ENCODE data around the gene SLC15A4.

SLC15A4 gene

DNA sequence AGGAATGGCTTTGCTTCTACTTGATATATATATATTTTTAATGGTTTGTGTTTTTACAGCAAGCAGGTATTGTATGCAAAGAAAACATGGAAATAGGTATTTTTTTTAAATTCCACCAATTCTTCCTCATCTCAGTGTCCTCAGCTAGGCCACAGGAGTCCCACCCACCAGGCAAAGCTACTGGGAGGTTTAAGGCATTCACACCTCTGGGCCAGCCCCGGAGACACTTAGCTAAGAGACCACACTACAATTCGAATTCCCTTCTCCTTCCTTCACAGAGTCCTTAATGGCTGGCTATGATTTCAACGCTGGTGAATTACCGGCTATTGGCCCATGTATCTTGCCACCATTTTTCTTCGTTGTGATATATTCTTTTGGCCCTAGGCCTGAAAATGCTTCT, 71.4 kb downstream of the SLC15A4 start:
- TF ChIP-seq OSR1 (CRISPR knock-in tag; IDR thresholded peaks at IDR 0.05) (no peak), ISL1 (CRISPR knock-in tag; IDR thresholded peaks at IDR 0.05) (no peak), ESRRG (CRISPR knock-in tag; IDR thresholded peaks at IDR 0.05) (no peak), ZNF565 (CRISPR knock-in tag; conservative IDR thresholded peaks at IDR 0.05; ENCODE audit: low read depth) (no peak), CREB5 (CRISPR knock-in tag; IDR thresholded peaks at IDR 0.05; ENCODE audit: low read depth) (no peak), PATZ1 (CRISPR knock-in tag; IDR thresholded peaks at IDR 0.05; ENCODE audit: borderline replicate concordance) (no peak), RARB (CRISPR knock-in tag; IDR thresholded peaks at IDR 0.05) (no peak), GLIS3 (CRISPR knock-in tag; IDR thresholded peaks at IDR 0.05) (no peak), PPARA (CRISPR knock-in tag; IDR thresholded peaks at IDR 0.05; ENCODE audit: borderline replicate concordance) (no peak), ZNF8 (CRISPR knock-in tag; IDR thresholded peaks at IDR 0.05) (no peak), TOX (CRISPR knock-in tag; IDR thresholded peaks at IDR 0.05; ENCODE audit: borderline replicate concordance) (no peak), ZFP3 (CRISPR knock-in tag; IDR thresholded peaks at IDR 0.05) (no peak), ZFP30 (CRISPR knock-in tag; IDR thresholded peaks at IDR 0.05) (no peak), BACH2 (CRISPR knock-in tag; IDR thresholded peaks at IDR 0.05; ENCODE audit: borderline replicate concordance) (no peak), ZC3H10 (CRISPR knock-in tag; IDR thresholded peaks at IDR 0.05) (no peak), ARNTL (CRISPR knock-in tag; IDR thresholded peaks at IDR 0.05; ENCODE audit: borderline replicate concordance, low read depth) (no peak), CSDC2 (CRISPR knock-in tag; IDR thresholded peaks at IDR 0.05) (no peak), TCF4 (CRISPR knock-in tag; IDR thresholded peaks at IDR 0.05; ENCODE audit: borderline replicate concordance) (no peak)
- TF ChIP-seq, protein P1, sequence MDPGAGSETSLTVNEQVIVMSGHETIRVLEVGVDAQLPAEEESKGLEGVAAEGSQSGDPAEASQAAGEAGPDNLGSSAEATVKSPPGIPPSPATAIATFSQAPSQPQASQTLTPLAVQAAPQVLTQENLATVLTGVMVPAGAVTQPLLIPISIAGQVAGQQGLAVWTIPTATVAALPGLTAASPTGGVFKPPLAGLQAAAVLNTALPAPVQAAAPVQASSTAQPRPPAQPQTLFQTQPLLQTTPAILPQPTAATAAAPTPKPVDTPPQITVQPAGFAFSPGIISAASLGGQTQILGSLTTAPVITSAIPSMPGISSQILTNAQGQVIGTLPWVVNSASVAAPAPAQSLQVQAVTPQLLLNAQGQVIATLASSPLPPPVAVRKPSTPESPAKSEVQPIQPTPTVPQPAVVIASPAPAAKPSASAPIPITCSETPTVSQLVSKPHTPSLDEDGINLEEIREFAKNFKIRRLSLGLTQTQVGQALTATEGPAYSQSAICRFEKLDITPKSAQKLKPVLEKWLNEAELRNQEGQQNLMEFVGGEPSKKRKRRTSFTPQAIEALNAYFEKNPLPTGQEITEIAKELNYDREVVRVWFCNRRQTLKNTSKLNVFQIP (CRISPR knock-in tag; IDR thresholded peaks at IDR 0.05; ENCODE audit: borderline replicate concordance, low read depth) = no peak
- no peak for ATAC-seq

- ATAC-seq = no peak
Measured at GRCh38 chr12:128747441-128747840, 76.3 kb downstream of the SLC15A4 start.

More at GRCh38 chr12:128747441-128747840, 76.3 kb downstream of the SLC15A4 start:
- TF ChIP-seq ESRRG (CRISPR knock-in tag; IDR thresholded peaks at IDR 0.05) (no peak), PATZ1 (CRISPR knock-in tag; IDR thresholded peaks at IDR 0.05; ENCODE audit: borderline replicate concordance) (no peak), ZFP30 (CRISPR knock-in tag; IDR thresholded peaks at IDR 0.05) (no peak), CSDC2 (CRISPR knock-in tag; IDR thresholded peaks at IDR 0.05) (no peak), ZFP3 (CRISPR knock-in tag; IDR thresholded peaks at IDR 0.05) (no peak), PPARA (CRISPR knock-in tag; IDR thresholded peaks at IDR 0.05; ENCODE audit: borderline replicate concordance) (no peak), ISL1 (CRISPR knock-in tag; IDR thresholded peaks at IDR 0.05) (no peak), GLIS3 (CRISPR knock-in tag; IDR thresholded peaks at IDR 0.05) (no peak), TOX (CRISPR knock-in tag; IDR thresholded peaks at IDR 0.05; ENCODE audit: borderline replicate concordance) (no peak), ZNF8 (CRISPR knock-in tag; IDR thresholded peaks at IDR 0.05) (no peak), CSRNP3 (CRISPR knock-in tag; IDR thresholded peaks at IDR 0.05) (no peak), TCF4 (CRISPR knock-in tag; IDR thresholded peaks at IDR 0.05; ENCODE audit: borderline replicate concordance) (no peak), CREB5 (CRISPR knock-in tag; IDR thresholded peaks at IDR 0.05; ENCODE audit: low read depth) (no peak), RARB (CRISPR knock-in tag; IDR thresholded peaks at IDR 0.05) (no peak), ZC3H10 (CRISPR knock-in tag; IDR thresholded peaks at IDR 0.05) (no peak), BACH2 (CRISPR knock-in tag; IDR thresholded peaks at IDR 0.05; ENCODE audit: borderline replicate concordance) (no peak), OSR1 (CRISPR knock-in tag; IDR thresholded peaks at IDR 0.05) (no peak), SNAI2 (CRISPR knock-in tag; IDR thresholded peaks at IDR 0.05) (no peak)

Measured in SK-N-SH treated with all-trans-retinoic acid at 6 μM for 48 hours (cell line).